HG03521 (cell line): ENCODE results near the gene CMSS1.
"Not testable (repeated sequence)": the region's sequence is repeated elsewhere in the genome, so short reads cannot be mapped to it uniquely, and the experiment has no call there.

ENCODE experiments used
- ATAC-seq: cut with Tn5 transposase; IDR thresholded peaks from one replicate; pipeline ENCODE4 v1.9.1; 2021; ENCODE audit warnings: mild to moderate bottlenecking, moderate library complexity; ENCODE audit not compliant: unreplicated experiment

The CMSS1 gene

DNA sequence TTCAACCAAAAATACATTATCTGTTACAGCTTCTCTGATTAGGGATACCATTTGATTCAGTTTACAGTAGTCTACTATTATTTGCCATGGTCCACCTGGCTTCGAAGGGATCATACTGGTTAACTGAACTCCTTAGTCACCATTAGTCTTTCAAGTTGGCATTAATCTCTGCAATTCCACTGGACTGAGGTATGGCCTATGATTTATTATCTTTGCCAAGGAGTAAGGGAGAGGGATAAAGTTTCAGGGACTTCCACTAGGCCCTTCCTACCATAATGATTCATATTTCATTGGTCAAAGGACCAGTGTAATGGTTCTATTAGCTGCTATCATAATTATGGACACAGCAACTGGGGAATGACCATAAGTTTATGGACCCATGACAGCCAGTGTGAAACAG lies 7.3 kb upstream of the CMSS1 start:
- ATAC-seq: no peak

DNA sequence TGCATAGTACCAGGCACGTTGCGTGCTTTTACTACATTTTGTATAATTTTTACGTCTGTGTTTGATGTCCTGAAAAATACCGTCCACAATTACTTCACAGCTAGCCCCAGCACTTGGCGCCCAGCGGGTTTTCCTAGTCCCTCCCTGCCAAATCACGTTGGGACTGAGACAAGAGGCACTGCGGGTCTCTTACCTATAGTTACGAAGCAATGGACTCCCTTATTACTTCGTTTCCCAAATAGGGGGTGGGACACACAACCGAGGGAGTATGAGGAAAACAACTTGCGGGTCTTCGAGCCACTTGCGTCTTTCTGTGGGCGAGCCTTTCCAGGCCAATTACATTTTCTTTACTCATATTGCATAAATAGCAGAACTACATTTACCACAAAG lies 620 bp upstream of the CMSS1 start:
- ATAC-seq: no peak

GRCh38 chr3:99818818-99819217 lies 1.2 kb downstream of the CMSS1 start:
- ATAC-seq: no peak

GRCh38 chr3:99823723-99824711 lies 6.4 kb downstream of the CMSS1 start:
- ATAC-seq: no peak

GRCh38 chr3:99825004-99825640 lies 7.5 kb downstream of the CMSS1 start:
- no peak for ATAC-seq

- ATAC-seq: no peak
Measured at GRCh38 chr3:99829844-99830243, 12.2 kb downstream of the CMSS1 start.

- ATAC-seq: no peak
Measured at GRCh38 chr3:99833617-99834205, 16.0 kb downstream of the CMSS1 start.

GRCh38 chr3:99834211-99834957 lies 16.7 kb downstream of the CMSS1 start:
- ATAC-seq: no peak

DNA sequence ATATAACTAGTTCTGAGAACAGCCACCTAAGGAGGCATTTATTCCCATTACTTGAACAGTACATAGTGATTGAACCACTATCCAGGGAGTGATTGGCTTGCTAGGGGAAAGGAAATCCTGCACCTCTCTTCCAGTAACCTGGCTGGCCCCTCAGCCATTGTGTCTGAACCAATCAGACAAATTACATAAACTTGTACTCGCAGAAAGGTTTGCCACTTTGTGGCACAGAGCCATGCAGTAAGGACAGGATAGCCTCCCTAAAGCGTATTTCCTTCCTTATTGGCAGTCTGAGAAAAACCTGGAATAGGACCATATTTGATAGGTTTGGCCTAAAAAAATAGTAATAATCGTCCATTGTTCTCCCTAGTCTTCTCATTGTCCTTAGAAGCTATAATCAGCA lies 19.0 kb downstream of the CMSS1 start:
- no peak for ATAC-seq

DNA sequence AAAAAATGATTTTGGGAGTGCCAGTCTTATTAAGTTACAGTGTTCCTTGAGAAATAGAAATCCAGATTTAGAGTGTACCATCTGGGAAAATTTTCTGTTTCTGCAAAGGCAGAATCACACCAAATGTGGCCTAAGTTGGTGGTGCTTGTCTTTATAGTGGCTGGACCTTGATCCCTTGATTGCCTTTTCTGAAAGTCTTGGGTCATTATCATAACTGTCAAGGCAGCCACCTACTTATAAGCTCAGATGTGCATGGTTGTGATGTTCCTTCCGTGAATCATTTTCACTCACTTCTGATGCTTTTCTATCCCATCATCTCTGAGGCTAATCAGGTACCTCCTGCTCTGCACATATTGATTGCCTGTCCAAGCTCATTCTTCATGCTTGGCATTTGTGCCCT lies 20.1 kb downstream of the CMSS1 start:
- no peak for ATAC-seq

GRCh38 chr3:99838755-99839154 lies 21.1 kb downstream of the CMSS1 start:
- no peak for ATAC-seq

GRCh38 chr3:99839613-99840012 lies 22.0 kb downstream of the CMSS1 start:
- no peak for ATAC-seq

DNA sequence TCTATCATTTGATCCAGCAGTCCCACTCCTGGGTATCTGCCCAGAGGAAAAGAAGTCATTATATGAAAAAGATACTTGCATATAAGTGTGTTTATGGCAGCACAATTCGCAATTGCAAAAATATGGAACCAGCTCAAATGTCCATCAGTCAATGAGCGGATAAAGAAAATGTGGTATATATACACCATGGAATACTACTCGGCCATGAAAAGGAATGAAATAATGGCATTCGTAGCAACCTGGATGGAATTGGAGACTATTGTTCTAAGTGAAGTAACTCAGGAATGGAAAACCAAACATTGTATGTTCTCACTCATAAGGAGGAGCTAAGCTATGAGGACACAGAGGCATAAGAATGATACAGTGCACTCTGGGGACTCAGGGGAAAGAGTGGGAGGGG lies 24.3 kb downstream of the CMSS1 start:
- not testable (repeated sequence) for ATAC-seq

DNA sequence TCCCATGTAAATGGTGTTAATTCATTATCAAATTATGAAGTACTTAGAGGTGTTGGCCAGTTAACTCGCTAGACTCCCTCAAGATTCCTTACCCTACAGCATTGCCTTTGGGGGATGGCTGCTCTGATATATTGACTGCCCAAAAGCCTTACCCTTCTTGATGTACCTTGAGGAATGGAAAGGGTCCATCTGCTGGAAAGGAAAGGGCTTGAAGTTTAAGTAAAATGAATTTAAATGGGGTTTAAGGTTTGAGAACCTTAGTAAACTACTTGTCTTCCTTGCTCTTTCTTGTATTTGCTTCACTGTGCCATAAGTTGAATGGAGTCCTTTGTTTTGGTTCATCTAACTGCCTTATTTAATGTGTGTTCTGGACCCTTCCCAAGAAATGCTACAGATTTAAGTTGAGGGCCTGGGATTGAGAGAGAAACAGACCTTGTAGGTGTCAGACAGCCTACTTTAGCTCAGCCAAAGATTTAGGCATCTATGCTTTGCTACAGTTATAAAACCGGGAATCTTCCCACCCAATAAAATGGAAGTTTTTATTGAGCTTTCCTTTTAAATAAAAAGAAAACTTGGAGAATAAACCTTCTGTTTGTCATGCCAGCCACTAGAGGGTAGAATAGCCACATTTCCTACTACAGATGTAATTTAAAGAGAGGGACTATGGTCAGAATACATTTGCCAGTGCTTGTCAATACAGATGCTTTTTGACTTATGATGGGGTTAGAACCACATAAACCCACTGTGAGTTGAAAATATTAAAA lies 25.3 kb downstream of the CMSS1 start:
- no peak for ATAC-seq

GRCh38 chr3:99843590-99844258 lies 26.1 kb downstream of the CMSS1 start:
- no peak for ATAC-seq

GRCh38 chr3:99845331-99845730 lies 27.7 kb downstream of the CMSS1 start:
- ATAC-seq: no peak

- no peak for ATAC-seq
Measured at GRCh38 chr3:99845999-99846398, 28.3 kb downstream of the CMSS1 start.

DNA sequence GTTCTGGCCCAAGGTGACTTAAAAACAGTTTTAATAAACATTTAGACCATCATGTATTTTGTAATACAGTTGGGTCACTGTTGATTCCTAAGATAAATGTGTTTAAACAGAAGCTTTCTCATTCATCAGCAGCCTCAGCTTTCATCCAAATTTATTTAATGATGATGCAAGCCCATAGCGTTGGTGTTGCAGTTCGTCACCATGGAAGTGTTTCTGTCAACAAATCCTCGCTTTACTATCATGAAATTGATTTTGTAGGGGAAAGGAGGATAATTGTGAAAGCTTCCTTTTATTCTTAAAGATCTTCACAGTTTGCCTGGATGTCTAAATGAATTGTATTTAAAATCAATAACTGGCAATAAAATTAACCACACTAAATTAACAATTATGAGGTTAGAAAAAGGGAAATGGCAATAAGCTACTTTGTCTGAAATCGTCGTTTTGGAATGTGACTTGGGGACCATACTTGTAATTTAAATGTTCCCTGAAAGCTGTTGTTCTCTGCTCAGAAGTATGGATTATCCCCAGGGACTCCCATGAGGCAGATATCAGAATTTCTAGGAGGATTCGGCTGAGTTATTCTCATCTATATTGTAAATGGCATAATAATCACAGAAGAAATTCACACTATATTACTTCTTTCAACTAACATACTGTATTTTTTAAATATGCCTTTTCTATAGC lies 29.0 kb downstream of the CMSS1 start:
- ATAC-seq: no peak

- ATAC-seq: no peak
Measured at GRCh38 chr3:99848433-99848832, 30.8 kb downstream of the CMSS1 start.
